Lower leg skin (tissue), 4 donors: ENCODE measurements around the gene LDHD. TPM values are rescaled to one million over a fixed set of nuclear protein-coding genes. Genes with fewer than 3 reads are reported as not detected.

Experiments used
- DNase-seq, 2 donors: peaks; one replicate each; pipeline ENCODE4 v3.0.0-alpha.2; 2019; ENCODE audit warnings: low spot score in 2 of 2
- H3K4me3 ChIP-seq: fragments of 200-600 bp; sonication (generic); 2 replicates; pipeline ENCODE4 v1.5.1; 2017; ENCODE audit warnings: mild to moderate bottlenecking, low read depth; ENCODE audit not compliant: poor library complexity, severe bottlenecking
- CTCF ChIP-seq, 3 donors: fragments of 450-650 bp; IDR thresholded peaks; one replicate each; pipeline ENCODE4 v1.5.1; 2016; ENCODE audit warnings: antibody characterized with exemption in 3 of 3, mild to moderate bottlenecking in 3 of 3, moderate library complexity in 2 of 3
- POLR2A ChIP-seq, 2 donors: fragments of 450-650 bp; IDR thresholded peaks; one replicate each; pipeline ENCODE4 v1.6.1; 2016 to 2017; ENCODE audit warnings: antibody characterized with exemption in 2 of 2, mild to moderate bottlenecking in 1 of 2, moderate library complexity in 1 of 2
- WGBS, 2 donors: methylation state at CpG; one replicate each; pipeline ENCODE4 v1.1.5; 2018; 5-methylcytosine and 5-hydroxymethylcytosine counted together
- intact Hi-C: fragments of 100-400 bp; cut with DNase I; formaldehyde crosslinking; loops from one replicate; pipeline ENCODE4 v1.15.0; 2023; ENCODE audit warnings: low total_unique reads
- total RNA-seq, 4 donors: library from RNA; depleted of rRNA; stranded (reverse); fragments of >200 nt; gene quantifications; one replicate each; pipeline ENCODE4 v1.1.0, GENCODE V29; 2016

The LDHD gene
- total RNA-seq, 4 donors from 2014 or later: 5.9 to 21.9 (median 8.9) TPM

GRCh38 chr16:75118943-75119539, 2.5 kb upstream of the LDHD start:
- no peak overlapping the region for H3K4me3 ChIP-seq
- 83 to 90% methylated on average over 6 of the region's 6 CpGs for WGBS, 2 donors
- TF ChIP-seq CTCF (IDR thresholded peaks at IDR 0.05) (no peak), POLR2A (IDR thresholded peaks at IDR 0.05) (no peak)
- no peak for DNase-seq
- intact Hi-C loops: loop anchor here (10.0 kb wide), 1 partner anchor 304 kb away; no protein-coding TSS in a partner anchor

GRCh38 chr16:75116911-75117245, 298 bp upstream of the LDHD start:
- TF ChIP-seq POLR2A (IDR thresholded peaks at IDR 0.05) (no peak), CTCF (IDR thresholded peaks at IDR 0.05) (no peak)
- WGBS, 2 donors: 29 to 38% methylated on average over 3 of the region's 3 CpGs
- intact Hi-C loops: loop anchor here (10.0 kb wide), 1 partner anchor 302 kb away; no protein-coding TSS in a partner anchor

GRCh38 chr16:75114946-75115825, 1.4 kb downstream of the LDHD start:
- H3K4me3 ChIP-seq: no peak overlapping the region
- no peak for TF ChIP-seq POLR2A (IDR thresholded peaks at IDR 0.05)
- no peak for TF ChIP-seq CTCF (IDR thresholded peaks at IDR 0.05)
- DNase-seq: no peak
- 77% methylated on average over 40 to 43 of the region's 45 CpGs for WGBS, 2 donors
- intact Hi-C loops: loop anchor here (10.0 kb wide), 1 partner anchor 300 kb away; no protein-coding TSS in a partner anchor

More at GRCh38 chr16:75116911-75117245, 298 bp upstream of the LDHD start:
- no peak for DNase-seq
- H3K4me3 ChIP-seq: no peak overlapping the region

GRCh38 chr16:75114179-75114945, 2.2 kb downstream of the LDHD start:
- 84 to 88% methylated on average over 8 to 27 of the region's 44 CpGs for WGBS, 2 donors
- intact Hi-C loops: loop anchor here (10.0 kb wide), 1 partner anchor 300 kb away; no protein-coding TSS in a partner anchor
- DNase-seq: no peak
- TF ChIP-seq POLR2A (IDR thresholded peaks at IDR 0.05) (no peak), CTCF (IDR thresholded peaks at IDR 0.05) (no peak)
- no peak overlapping the region for H3K4me3 ChIP-seq

GRCh38 chr16:75113541-75114121, 2.9 kb downstream of the LDHD start:
- intact Hi-C loops: loop anchor here (10.0 kb wide), 1 partner anchor 299 kb away; no protein-coding TSS in a partner anchor
- 83 to 85% methylated on average over 15 to 18 of the region's 20 CpGs for WGBS, 2 donors
- TF ChIP-seq POLR2A (IDR thresholded peaks at IDR 0.05): no peak
- no peak for TF ChIP-seq CTCF (IDR thresholded peaks at IDR 0.05)

More at GRCh38 chr16:75113541-75114121, 2.9 kb downstream of the LDHD start:
- no peak overlapping the region for H3K4me3 ChIP-seq
- DNase-seq: no peak
